Stomach (tissue), 9 donors: ENCODE measurements around the gene HCLS1. TPM values are rescaled to one million over a fixed set of nuclear protein-coding genes. Genes with fewer than 3 reads are reported as not detected.
"Not testable (repeated sequence)": the region's sequence is repeated elsewhere in the genome, so short reads cannot be mapped to it uniquely, and the experiment has no call there.

Experiments used
- DNase-seq, 2 donors: peaks; one replicate each; pipeline versions ENCODE4 v3.0.0 to v3.0.0-alpha.2; 2013 to 2019
- H3K27ac ChIP-seq, 5 donors: fragments of 200-600 bp in 4 of 5; sonication (generic) in 4 of 5; one replicate each; pipeline ENCODE4 v1.5.1; 2013 to 2019; ENCODE audit warnings: mild to moderate bottlenecking in 1 of 5, moderate library complexity in 1 of 5
- H3K27me3 ChIP-seq, 3 donors: fragments of 200-600 bp; sonication (generic); one replicate each; pipeline ENCODE4 v1.5.1; 2017 to 2019; ENCODE audit warnings: mixed run types in 1 of 3
- H3K36me3 ChIP-seq, 4 donors: fragments of 200-600 bp; sonication (generic); 1 replicate in 3 of 4; 2 replicates in 1 of 4; pipeline ENCODE4 v1.5.1; 2016 to 2019
- H3K4me1 ChIP-seq, 4 donors: fragments of 200-600 bp; sonication (generic); one replicate each; pipeline ENCODE4 v1.5.1; 2016 to 2019
- H3K4me3 ChIP-seq, 4 donors: fragments of 200-600 bp; sonication (generic) in 3 of 4; one replicate each; pipeline ENCODE4 v1.5.1; 2016 to 2019; ENCODE audit warnings: mild to moderate bottlenecking in 1 of 4
- H3K9me3 ChIP-seq, 4 donors: fragments of 200-600 bp; sonication (generic); one replicate each; pipeline ENCODE4 v1.5.1; 2016 to 2019
- CTCF ChIP-seq, 7 experiments: fragments of 450-650 bp in 4 of 7; fragments of 200-600 bp in 3 of 7; sonication (generic) in 3 of 7; IDR thresholded peaks; one replicate each; pipeline ENCODE4 v1.5.1; 2016 to 2019; ENCODE audit warnings: antibody characterized with exemption in 7 of 7, control low read depth in 2 of 7, mild to moderate bottlenecking in 1 of 7
- EP300 ChIP-seq: sonication (generic); formaldehyde crosslinking; IDR thresholded peaks from one replicate; pipeline ENCODE4 v1.6.1; 2017; ENCODE audit warnings: antibody characterized with exemption
- POLR2A ChIP-seq, 4 donors: fragments of 450-650 bp; IDR thresholded peaks; one replicate each; pipeline ENCODE4 v1.6.1; 2016; ENCODE audit warnings: antibody characterized with exemption in 4 of 4, control low read depth in 2 of 4, mild to moderate bottlenecking in 1 of 4, moderate library complexity in 1 of 4
- POLR2AphosphoS5 ChIP-seq, 3 donors: sonication (generic); formaldehyde crosslinking; IDR thresholded peaks; one replicate each; pipeline ENCODE4 v1.6.1; 2016; ENCODE audit warnings: antibody characterized with exemption in 3 of 3
- WGBS, 5 donors: extraction: QIAGEN DNeasy Blood & Tissue Kit in 3 of 5; methylation state at CpG; one replicate each; pipeline versions ENCODE4 v1.1.5 to v1.1.7; 2013 to 2018; 5-methylcytosine and 5-hydroxymethylcytosine counted together
- intact Hi-C: fragments of 100-400 bp; cut with DNase I; formaldehyde crosslinking; loops from one replicate; pipeline ENCODE4 v1.15.1; 2023; ENCODE audit warnings: low total_unique reads
- polyA plus RNA-seq, 3 donors: library from polyadenylated mRNA; stranded (reverse); fragments of 200-250 nt; gene quantifications; one replicate each; pipeline ENCODE4 v1.2.3, GENCODE V29; 2013
- total RNA-seq, 5 donors: library from RNA; depleted of rRNA; stranded (reverse); fragments of >200 nt; gene quantifications; one replicate each; pipeline versions ENCODE4 v1.1.0 to v1.2.3, GENCODE V29; 2014 to 2016
- donor health status: healthy with polysubstance abuse.
- donor health status: Bipolar disorder and iron deficiency.
- donor health status: healthy.

HCLS1 gene
- total and polyA plus RNA-seq, 8 donors: 13.9 to 115 (median 33.9) TPM

GRCh38 chr3:121619691-121620090, 41.0 kb downstream of the HCLS1 start:
- intact Hi-C loops: no loop called here
- no peak for TF ChIP-seq EP300
- TF ChIP-seq POLR2A (IDR thresholded peaks at IDR 0.05): no peak
- no peak for TF ChIP-seq CTCF (IDR thresholded peaks at IDR 0.05)
- no peak for TF ChIP-seq POLR2AphosphoS5 (IDR thresholded peaks at IDR 0.05)
- Histone ChIP-seq H3K9me3 (no peaks in the 10 kb centered on the region), H3K27me3 (peaks cover 0 to 9% (median 0%) of the 10 kb centered on the region in 3 donors), H3K27ac (no peak overlapping the region), H3K36me3 (no peaks in the 10 kb centered on the region), H3K4me1 (no peaks in the 10 kb centered on the region), H3K4me3 (no peak overlapping the region)
- DNase-seq: no peak
- WGBS, 5 donors: 90 to 100% (median 94%) methylated on average over 2 of the region's 2 CpGs

GRCh38 chr3:121606106-121606505, 54.6 kb downstream of the HCLS1 start:
- TF ChIP-seq POLR2AphosphoS5 (IDR thresholded peaks at IDR 0.05): no peak
- TF ChIP-seq POLR2A (IDR thresholded peaks at IDR 0.05): no peak
- TF ChIP-seq CTCF (IDR thresholded peaks at IDR 0.05): no peak
- no peak for TF ChIP-seq EP300
- Histone ChIP-seq H3K36me3 (no peaks in the 10 kb centered on the region), H3K4me1 (no peaks in the 10 kb centered on the region), H3K27ac (no peak overlapping the region), H3K4me3 (no peak overlapping the region), H3K27me3 (no peaks in the 10 kb centered on the region), H3K9me3 (no peaks in the 10 kb centered on the region)
- intact Hi-C loops: no loop called here
- DNase-seq: no peak
- WGBS, 5 donors: 73 to 89% (median 83%) methylated on average over 4 of the region's 4 CpGs

- no peaks in the 10 kb centered on the region for H3K36me3 ChIP-seq
- WGBS, 5 donors: 89 to 98% (median 93%) methylated on average over 2 of the region's 2 CpGs
- intact Hi-C loops: no loop called here
These were observed 55.9 kb downstream of the HCLS1 start for GRCh38 chr3:121604759-121605158.

GRCh38 chr3:121601212-121601812, 59.4 kb downstream of the HCLS1 start:
- intact Hi-C loops: no loop called here
- TF ChIP-seq POLR2A (IDR thresholded peaks at IDR 0.05) (no peak), POLR2AphosphoS5 (IDR thresholded peaks at IDR 0.05) (no peak), EP300 (no peak), CTCF (IDR thresholded peaks at IDR 0.05) (no peak)
- DNase-seq: peak in 1 of 2 donors; percentile 16
- Histone ChIP-seq H3K27me3 (no peaks in the 10 kb centered on the region), H3K9me3 (no peaks in the 10 kb centered on the region), H3K4me1 (no peaks in the 10 kb centered on the region), H3K27ac (no peak overlapping the region), H3K4me3 (no peak overlapping the region), H3K36me3 (no peaks in the 10 kb centered on the region)
- WGBS, 5 donors: 10 to 23% (median 18%) methylated on average over 4 of the region's 4 CpGs

More at GRCh38 chr3:121604759-121605158, 55.9 kb downstream of the HCLS1 start:
- TF ChIP-seq EP300: no peak
- no peak for TF ChIP-seq POLR2AphosphoS5 (IDR thresholded peaks at IDR 0.05)
- no peak for TF ChIP-seq POLR2A (IDR thresholded peaks at IDR 0.05)
- TF ChIP-seq CTCF (IDR thresholded peaks at IDR 0.05): no peak
- no peaks in the 10 kb centered on the region for H3K4me1 ChIP-seq
- no peak overlapping the region for H3K27ac ChIP-seq
- H3K27me3 ChIP-seq: no peaks in the 10 kb centered on the region
- DNase-seq: no peak
- no peaks in the 10 kb centered on the region for H3K9me3 ChIP-seq
- H3K4me3 ChIP-seq: no peak overlapping the region

- H3K4me3 ChIP-seq, H3K4me1 ChIP-seq, H3K36me3 ChIP-seq, H3K9me3 ChIP-seq, intact Hi-C loops, H3K27ac ChIP-seq, DNase-seq, H3K27me3 ChIP-seq: not testable (repeated sequence)
- 73 to 94% (median 86%) methylated on average over 2 of the region's 2 CpGs for WGBS, 5 donors
These were observed 60.8 kb downstream of the HCLS1 start for GRCh38 chr3:121599900-121600299.
